ENCODE measurements around the gene KLHL29.

The KLHL29 gene

DNA sequence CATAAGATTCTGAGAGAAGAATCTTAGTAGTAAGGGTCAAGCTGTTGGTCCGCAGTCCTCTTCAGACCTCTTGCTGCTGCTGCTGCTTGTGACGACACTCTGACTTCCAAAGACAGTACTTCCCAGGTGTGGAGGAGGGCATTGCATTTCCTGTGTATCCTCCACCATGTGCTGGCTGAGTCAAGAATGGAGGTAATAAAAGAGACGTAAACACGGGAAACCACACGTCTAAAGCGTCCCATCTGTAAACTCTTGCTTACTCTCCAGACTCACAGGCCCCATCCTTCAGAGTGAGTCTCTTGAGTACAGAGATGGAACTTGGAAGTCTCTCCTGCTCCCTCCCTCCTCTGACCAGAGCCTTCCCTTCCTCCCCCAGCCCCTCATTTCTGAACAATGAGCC, 25.6 kb downstream of the KLHL29 start:
- peak; percentile 44 for TF ChIP-seq FOXP2 (optimal IDR thresholded peaks at IDR 0.05; ENCODE audit: borderline replicate concordance, extremely low read depth, extremely low read length, insufficient read depth)
- TF ChIP-seq REST (IDR thresholded peaks at IDR 0.05; ENCODE audit: insufficient read depth in 1 of 2, low read depth in 2 of 2, low read length in 2 of 2), result no peak

GRCh38 chr2:23411752-23412431, 26.9 kb downstream of the KLHL29 start:
- no peak for TF ChIP-seq SIN3A (IDR thresholded peaks at IDR 0.05; ENCODE audit: borderline replicate concordance, insufficient read depth, low read length)
- TF ChIP-seq REST (IDR thresholded peaks at IDR 0.05; ENCODE audit: insufficient read depth in 1 of 2, low read depth in 2 of 2, low read length in 2 of 2), result no peak
- no peak for TF ChIP-seq TAF1 (IDR thresholded peaks at IDR 0.05; ENCODE audit: borderline replicate concordance, insufficient read depth, low read length)
- no peak for TF ChIP-seq FOXP2 (optimal IDR thresholded peaks at IDR 0.05; ENCODE audit: borderline replicate concordance, extremely low read depth, extremely low read length, insufficient read depth)

DNA sequence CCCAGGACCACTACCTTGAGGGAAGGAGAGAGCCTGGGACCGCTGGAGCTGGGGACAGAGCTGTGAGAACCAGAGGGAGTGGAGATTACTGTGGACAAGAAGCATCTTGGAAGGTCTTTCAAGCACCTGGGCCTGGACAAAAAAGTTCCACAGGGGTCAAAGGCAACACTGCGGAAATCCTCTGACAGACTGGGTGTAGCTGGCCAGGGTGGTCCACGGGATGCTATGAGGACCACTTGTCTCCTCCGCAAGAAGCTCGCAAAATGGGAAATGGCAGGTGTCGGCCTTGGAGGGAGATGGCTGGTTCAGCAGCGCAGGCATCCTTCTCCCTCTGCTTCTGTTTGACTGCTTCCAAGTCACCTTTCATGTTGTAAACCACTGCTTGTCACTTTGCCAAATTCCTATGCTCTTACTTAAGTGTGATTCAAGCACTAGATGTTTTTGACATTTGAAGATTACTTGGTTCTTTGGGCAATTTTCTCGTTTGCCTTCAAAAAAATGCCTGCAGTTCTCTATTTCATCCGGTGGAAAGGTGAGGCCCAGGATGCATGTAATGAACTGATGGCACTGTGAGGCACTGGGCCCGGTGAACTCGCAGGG, 27.7 kb downstream of the KLHL29 start:
- TF ChIP-seq POLR2AphosphoS5 (IDR thresholded peaks at IDR 0.05; ENCODE audit: low read depth, low read length) (no peak), FOXP2 (optimal IDR thresholded peaks at IDR 0.05; ENCODE audit: borderline replicate concordance, extremely low read depth, extremely low read length, insufficient read depth) (no peak), REST (IDR thresholded peaks at IDR 0.05; ENCODE audit: insufficient read depth in 1 of 2, low read depth in 2 of 2, low read length in 2 of 2) (no peak), TAF1 (IDR thresholded peaks at IDR 0.05; ENCODE audit: borderline replicate concordance, insufficient read depth, low read length) (no peak), SIN3A (IDR thresholded peaks at IDR 0.05; ENCODE audit: borderline replicate concordance, insufficient read depth, low read length) (no peak)

DNA sequence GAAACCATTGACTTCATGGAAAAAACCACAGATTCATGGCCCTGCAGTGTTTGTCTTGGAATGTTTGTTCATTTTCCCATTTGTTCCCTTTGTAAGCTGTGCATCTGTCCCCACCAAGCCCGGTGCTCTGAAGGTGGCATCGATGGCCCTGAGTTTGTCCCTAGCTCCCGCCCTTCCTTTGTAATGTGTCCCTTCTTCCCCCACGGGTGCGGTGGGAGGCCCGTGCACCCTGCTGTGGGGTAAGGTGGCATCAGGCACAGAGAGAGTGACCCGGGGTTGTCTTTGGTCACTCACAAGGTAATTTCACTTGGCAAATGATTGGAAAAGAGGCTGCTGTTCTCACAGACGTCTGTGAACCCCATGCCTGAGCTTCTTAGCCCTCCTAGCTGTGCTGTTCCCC, 28.7 kb downstream of the KLHL29 start:
- no peak for TF ChIP-seq REST (IDR thresholded peaks at IDR 0.05; ENCODE audit: insufficient read depth in 1 of 2, low read depth in 2 of 2, low read length in 2 of 2)
- no peak for TF ChIP-seq TAF1 (IDR thresholded peaks at IDR 0.05; ENCODE audit: borderline replicate concordance, insufficient read depth, low read length)
- TF ChIP-seq SIN3A (IDR thresholded peaks at IDR 0.05; ENCODE audit: borderline replicate concordance, insufficient read depth, low read length), result no peak
- no peak for TF ChIP-seq POLR2AphosphoS5 (IDR thresholded peaks at IDR 0.05; ENCODE audit: low read depth, low read length)
- TF ChIP-seq FOXP2 (optimal IDR thresholded peaks at IDR 0.05; ENCODE audit: borderline replicate concordance, extremely low read depth, extremely low read length, insufficient read depth), result no peak
